ENCODE measurements around the gene MIPOL1. TPM values are rescaled to one million over a fixed set of nuclear protein-coding genes. Genes with fewer than 3 reads are reported as not detected.

MIPOL1 gene
- total and polyA plus RNA-seq, 2 experiments from 2014 or later, result 16.6 to 24.8 TPM

GRCh38 chr14:37591941-37592481, 394.3 kb downstream of the MIPOL1 start:
- Mint-ChIP-seq H3K4me3 (peak overlapping the region; percentile 60), H3K27me3 (ENCODE audit: insufficient read depth, low read depth, poor library complexity) (peaks cover 90% of the 10 kb centered on the region), H3K27ac (no peak overlapping the region), H3K4me1 (peaks cover 55% of the 10 kb centered on the region), H3K9me3 (no peaks in the 10 kb centered on the region; the same call in 2 of the 3 replicates), H3K36me3 (ENCODE audit: low read depth) (no peaks in the 10 kb centered on the region; the same call in 2 of the 3 replicates)
- H3K4me1 ChIP-seq (ENCODE audit: insufficient read depth), result peaks cover 53% of the 10 kb centered on the region
- ATAC-seq (peak; percentile 13), DNase-seq (ENCODE audit: low spot score) (peak; percentile 70)
- no peaks in the 10 kb centered on the region for H3K79me2 ChIP-seq (replicated peaks; ENCODE audit: insufficient read depth)
- peaks cover 37% of the 10 kb centered on the region for H4K20me1 ChIP-seq (replicated peaks; ENCODE audit: insufficient read depth)
- peaks cover 14% of the 10 kb centered on the region for H3F3A ChIP-seq (replicated peaks; ENCODE audit: low read depth)
- peak overlapping the region; percentile 69; the same call in 1 of the 2 replicates for H2AFZ ChIP-seq
- peaks cover 99% of the 10 kb centered on the region for H3K27me3 ChIP-seq (ENCODE audit: insufficient read depth)
- H3K4me3 ChIP-seq, result peak overlapping the region; percentile 49
- peak overlapping the region; percentile 80 for H3K4me2 ChIP-seq
- no peak overlapping the region for H3K27ac ChIP-seq (ENCODE audit: low read depth)
- no peaks in the 10 kb centered on the region for H3K36me3 ChIP-seq (ENCODE audit: insufficient read depth)
- TF ChIP-seq CREB1 (CRISPR knock-in tag; IDR thresholded peaks at IDR 0.05; ENCODE audit: low read depth), result no peak
- TF ChIP-seq REST (IDR thresholded peaks at IDR 0.05; ENCODE audit: unreplicated experiment), result no peak
- no peak for TF ChIP-seq CTCF (conservative IDR thresholded peaks at IDR 0.05; ENCODE audit: low read depth in 2 of 2)
- TF ChIP-seq EZH2 (IDR thresholded peaks at IDR 0.05; ENCODE audit: low read depth, unreplicated experiment), result peak; percentile 82
- no peaks in the 10 kb centered on the region for H3K9me2 ChIP-seq (ENCODE audit: insufficient read depth)

- DNase-seq (ENCODE audit: low spot score) (peak; percentile 35), ATAC-seq (peak; percentile 1; the same call in 2 of the 3 replicates)
- Histone ChIP-seq H3K79me2 (replicated peaks; ENCODE audit: insufficient read depth) (no peaks in the 10 kb centered on the region), H3K4me2 (peak overlapping the region; percentile 80), H3K36me3 (ENCODE audit: insufficient read depth) (no peaks in the 10 kb centered on the region), H3K4me3 (peak overlapping the region; percentile 49; the same call in 1 of the 2 replicates), H3F3A (replicated peaks; ENCODE audit: low read depth) (peaks cover 19% of the 10 kb centered on the region), H3K27me3 (ENCODE audit: insufficient read depth) (peaks cover 99% of the 10 kb centered on the region), H3K4me1 (ENCODE audit: insufficient read depth) (peaks cover 52% of the 10 kb centered on the region), H4K20me1 (replicated peaks; ENCODE audit: insufficient read depth) (peaks cover 40% of the 10 kb centered on the region), H3K9me2 (ENCODE audit: insufficient read depth) (no peaks in the 10 kb centered on the region), H2AFZ (0 out of 2 replicates have a peak overlapping the region, but pooled peaks have one; percentile 69), H3K27ac (ENCODE audit: low read depth) (no peak overlapping the region)
- Mint-ChIP-seq H3K4me3 (peak overlapping the region; percentile 53), H3K27me3 (ENCODE audit: insufficient read depth, low read depth, poor library complexity) (peaks cover 90% of the 10 kb centered on the region), H3K4me1 (peaks cover 50% of the 10 kb centered on the region), H3K36me3 (ENCODE audit: low read depth) (no peaks in the 10 kb centered on the region; the same call in 2 of the 3 replicates), H3K27ac (no peak overlapping the region), H3K9me3 (no peaks in the 10 kb centered on the region; the same call in 2 of the 3 replicates)
- TF ChIP-seq ETS1 (IDR thresholded peaks at IDR 0.05) (no peak), EZH2 (IDR thresholded peaks at IDR 0.05; ENCODE audit: low read depth, unreplicated experiment) (peak; percentile 77), EZH2phosphoT487 (IDR thresholded peaks at IDR 0.05; ENCODE audit: unreplicated experiment) (peak; percentile 25)
Measured at GRCh38 chr14:37592482-37593408, 395.0 kb downstream of the MIPOL1 start.

Measured in GM23338 (cell line).